Activated CD4-positive, alpha-beta T cell treated with anti-CD3 and anti-CD28 coated beads, Interleukin-2, amount 10 ng/mL, durations not matched to agents 7 days and 5 days (primary cell): ENCODE data around the gene FRMD4B. TPM values are rescaled to one million over a fixed set of nuclear protein-coding genes. Genes with fewer than 3 reads are reported as not detected.

Source experiments
- CTCF ChIA-PET: fragments of 350-600 bp; sonication (Branson Sonifier 250); formaldehyde crosslinking; loops from one replicate; lab custom pipeline; 2021; ENCODE audit warnings: antibody characterized with exemption; lab: Charles Lee
- POLR2A ChIA-PET: fragments of 350-600 bp; sonication (Branson Sonifier 250); formaldehyde crosslinking; loops from one replicate; lab custom pipeline; 2021; ENCODE audit warnings: antibody characterized with exemption; lab: Charles Lee
- DNase-seq: peaks from one replicate; pipeline ENCODE4 v3.0.0-alpha.2; 2020
- H3K27ac Mint-ChIP-seq: one replicate; pipeline ENCODE4 v1.8.0; 2021; ENCODE audit warnings: mild to moderate bottlenecking, moderate library complexity, mixed read lengths
- H3K27me3 Mint-ChIP-seq: one replicate; pipeline ENCODE4 v1.8.0; 2021; ENCODE audit warnings: mixed read lengths
- H3K36me3 Mint-ChIP-seq: one replicate; pipeline ENCODE4 v1.8.0; 2021; ENCODE audit warnings: low read depth, mixed read lengths
- H3K4me1 Mint-ChIP-seq: one replicate; pipeline ENCODE4 v1.8.0; 2021; ENCODE audit warnings: mixed read lengths
- H3K4me3 Mint-ChIP-seq: one replicate; pipeline ENCODE4 v1.8.0; 2021; ENCODE audit warnings: mild to moderate bottlenecking, moderate library complexity, mixed read lengths
- H3K9me3 Mint-ChIP-seq: one replicate; pipeline ENCODE4 v1.8.0; 2021; ENCODE audit warnings: mixed read lengths
- total RNA-seq, 2 experiments: library from RNA; stranded (reverse); gene quantifications; one replicate each; pipeline ENCODE4 v1.2.3, GENCODE V29; 2021

The FRMD4B gene
- total RNA-seq, 2 experiments from 2014 or later: 6.9 to 8.2 TPM

GRCh38 chr3:69144631-69145245 lies 241.2 kb downstream of the FRMD4B start:
- CTCF ChIA-PET: interaction anchor here (0.5 to 1.6 kb wide), 3 partner anchors 18 to 166 kb away, joined by 3 read pairs; no protein-coding TSS in a partner anchor
- no peaks in the 10 kb centered on the region for H3K36me3 Mint-ChIP-seq
- DNase-seq: no peak
- no peak overlapping the region for H3K27ac Mint-ChIP-seq
- H3K9me3 Mint-ChIP-seq: no peaks in the 10 kb centered on the region
- H3K4me1 Mint-ChIP-seq: no peaks in the 10 kb centered on the region
- H3K27me3 Mint-ChIP-seq: peaks cover 16% of the 10 kb centered on the region
- no peak overlapping the region for H3K4me3 Mint-ChIP-seq
- POLR2A ChIA-PET: no interaction called here

DNA sequence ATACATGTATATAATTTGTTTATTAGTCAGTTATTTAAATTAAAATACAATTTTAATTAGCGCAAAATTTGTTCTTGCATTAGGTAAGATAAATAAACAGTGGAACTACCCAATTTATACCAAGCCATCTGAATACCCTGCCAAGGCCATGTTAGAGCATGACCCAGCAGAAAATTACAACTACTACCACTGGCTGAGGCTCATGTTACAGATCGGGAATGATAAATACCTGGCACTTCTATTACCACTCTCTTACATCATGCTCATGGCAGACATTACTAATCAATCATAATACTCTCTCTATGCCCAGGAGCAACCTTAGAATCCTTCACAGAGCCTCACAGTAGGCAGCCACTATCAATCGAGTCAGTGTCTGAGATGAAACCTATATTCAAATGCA lies 242.3 kb downstream of the FRMD4B start:
- CTCF ChIA-PET: no interaction called here
- Mint-ChIP-seq H3K27me3 (peaks cover 22% of the 10 kb centered on the region), H3K27ac (no peak overlapping the region), H3K36me3 (no peaks in the 10 kb centered on the region), H3K9me3 (no peaks in the 10 kb centered on the region), H3K4me3 (no peak overlapping the region), H3K4me1 (no peaks in the 10 kb centered on the region)
- POLR2A ChIA-PET: no interaction called here
- no peak for DNase-seq

DNA sequence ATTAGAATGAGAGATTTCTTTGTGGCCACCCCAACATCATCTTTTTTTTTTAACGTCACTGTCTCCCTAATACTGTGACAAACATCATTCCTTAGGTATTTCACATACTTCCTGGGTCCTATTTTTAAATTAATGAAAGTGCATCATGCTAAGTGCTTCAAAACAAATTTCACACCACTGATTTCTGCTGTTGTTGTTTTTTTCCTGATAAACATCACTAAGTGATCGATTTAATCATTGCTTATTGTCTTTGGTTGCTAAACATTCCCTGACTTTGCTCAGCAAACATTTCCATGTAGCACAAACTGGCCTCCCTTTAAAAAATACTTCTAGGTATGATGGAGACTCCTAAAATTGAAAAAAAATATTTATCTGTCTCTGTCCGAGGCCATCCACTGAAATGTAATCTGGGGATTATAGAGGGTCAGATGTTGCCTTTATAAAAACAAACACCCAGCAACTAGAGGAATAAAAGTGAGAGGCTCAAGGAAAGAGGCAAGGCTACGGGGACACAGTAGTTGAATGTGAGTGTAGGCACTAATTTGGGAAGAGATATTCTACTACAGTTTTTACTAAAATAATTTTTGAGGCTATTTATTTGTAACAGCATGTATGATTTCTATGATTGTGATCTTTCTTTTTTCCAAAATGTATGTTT lies 243.0 kb downstream of the FRMD4B start:
- H3K36me3 Mint-ChIP-seq: no peaks in the 10 kb centered on the region
- peaks cover 22% of the 10 kb centered on the region for H3K27me3 Mint-ChIP-seq
- H3K4me3 Mint-ChIP-seq: no peak overlapping the region
- H3K4me1 Mint-ChIP-seq: no peaks in the 10 kb centered on the region
- H3K27ac Mint-ChIP-seq: no peak overlapping the region
- CTCF ChIA-PET: no interaction called here
- POLR2A ChIA-PET: no interaction called here
- no peaks in the 10 kb centered on the region for H3K9me3 Mint-ChIP-seq
- DNase-seq: no peak

DNA sequence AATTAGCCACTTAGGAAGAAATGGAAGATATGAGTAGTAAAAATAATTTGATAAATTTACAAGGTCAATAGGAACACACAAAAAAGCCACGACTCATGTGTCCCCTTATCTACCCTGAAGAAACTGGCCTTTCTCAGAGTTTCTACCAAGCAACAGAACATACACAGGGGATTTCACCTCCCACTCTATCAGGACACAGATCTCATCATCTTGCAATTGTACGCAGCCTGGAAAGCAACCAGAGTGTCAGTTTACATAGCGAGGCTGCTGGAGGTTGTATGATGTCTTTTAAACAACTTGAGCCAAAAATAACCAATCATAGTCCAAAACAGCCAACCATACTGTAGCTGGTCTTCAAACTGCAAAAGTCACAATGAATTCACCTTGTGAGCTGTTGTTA lies 243.8 kb downstream of the FRMD4B start:
- no peaks in the 10 kb centered on the region for H3K36me3 Mint-ChIP-seq
- no peaks in the 10 kb centered on the region for H3K4me1 Mint-ChIP-seq
- H3K9me3 Mint-ChIP-seq: no peaks in the 10 kb centered on the region
- no peak overlapping the region for H3K27ac Mint-ChIP-seq
- DNase-seq: no peak
- POLR2A ChIA-PET: no interaction called here
- H3K27me3 Mint-ChIP-seq: peaks cover 22% of the 10 kb centered on the region
- no peak overlapping the region for H3K4me3 Mint-ChIP-seq
- CTCF ChIA-PET: no interaction called here

- Mint-ChIP-seq H3K36me3 (no peaks in the 10 kb centered on the region), H3K27me3 (peaks cover 26% of the 10 kb centered on the region), H3K4me1 (no peaks in the 10 kb centered on the region), H3K9me3 (no peaks in the 10 kb centered on the region), H3K4me3 (no peak overlapping the region), H3K27ac (no peak overlapping the region)
- ChIA-PET POLR2A (no interaction called here), CTCF (no interaction called here)
- no peak for DNase-seq
Observed at GRCh38 chr3:69141313-69141712, 244.6 kb downstream of the FRMD4B start.

- CTCF ChIA-PET: no interaction called here
- H3K36me3 Mint-ChIP-seq: no peaks in the 10 kb centered on the region
- no peaks in the 10 kb centered on the region for H3K4me1 Mint-ChIP-seq
- H3K4me3 Mint-ChIP-seq: no peak overlapping the region
- H3K27me3 Mint-ChIP-seq: peaks cover 25% of the 10 kb centered on the region
- no peak for DNase-seq
- no peak overlapping the region for H3K27ac Mint-ChIP-seq
- no peaks in the 10 kb centered on the region for H3K9me3 Mint-ChIP-seq
- POLR2A ChIA-PET: no interaction called here
Observed at GRCh38 chr3:69137412-69137811, 248.5 kb downstream of the FRMD4B start.

- Mint-ChIP-seq H3K36me3 (no peaks in the 10 kb centered on the region), H3K4me1 (no peaks in the 10 kb centered on the region), H3K27ac (no peak overlapping the region), H3K9me3 (no peaks in the 10 kb centered on the region), H3K4me3 (no peak overlapping the region), H3K27me3 (peaks cover 23% of the 10 kb centered on the region)
- ChIA-PET CTCF (no interaction called here), POLR2A (no interaction called here)
- no peak for DNase-seq
Observed at GRCh38 chr3:69137005-69137404, 248.9 kb downstream of the FRMD4B start.

- no peak for DNase-seq
- no peak overlapping the region for H3K27ac Mint-ChIP-seq
- CTCF ChIA-PET: interaction anchor here (0.6 to 0.7 kb wide), 2 partner anchors 9 to 174 kb away, joined by 3 to 4 read pairs; no protein-coding TSS in a partner anchor
- H3K36me3 Mint-ChIP-seq: no peaks in the 10 kb centered on the region
- no peaks in the 10 kb centered on the region for H3K4me1 Mint-ChIP-seq
- POLR2A ChIA-PET: no interaction called here
- peaks cover 5% of the 10 kb centered on the region for H3K27me3 Mint-ChIP-seq
- H3K4me3 Mint-ChIP-seq: no peak overlapping the region
- no peaks in the 10 kb centered on the region for H3K9me3 Mint-ChIP-seq
Observed at GRCh38 chr3:69130689-69131088, 255.2 kb downstream of the FRMD4B start.

DNA sequence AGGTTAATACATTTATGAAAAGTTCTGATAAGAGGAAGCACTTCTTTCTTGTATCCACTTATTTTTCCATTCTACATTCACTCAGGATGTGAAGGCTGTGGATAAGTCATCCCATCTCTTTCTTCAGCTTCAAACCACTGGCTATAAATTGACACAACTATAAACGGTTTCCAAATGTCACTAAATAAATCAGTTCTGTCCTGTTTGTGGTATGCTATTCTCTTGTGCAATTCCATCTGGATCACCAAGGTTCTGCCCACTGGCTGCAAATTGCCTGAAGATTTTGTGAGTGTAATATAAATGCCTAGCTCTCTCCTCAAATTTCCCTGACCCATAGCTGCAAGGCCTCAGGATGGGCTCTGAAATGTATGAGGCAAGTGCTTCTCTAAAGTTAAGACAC lies 256.4 kb downstream of the FRMD4B start:
- DNase-seq: no peak
- POLR2A ChIA-PET: no interaction called here
- Mint-ChIP-seq H3K9me3 (no peaks in the 10 kb centered on the region), H3K4me3 (no peak overlapping the region), H3K27ac (no peak overlapping the region), H3K4me1 (no peaks in the 10 kb centered on the region), H3K27me3 (peaks cover 4% of the 10 kb centered on the region), H3K36me3 (no peaks in the 10 kb centered on the region)
- CTCF ChIA-PET: interaction anchor here (0.6 kb wide), 1 partner anchor 47 kb away, joined by 6 read pairs; no protein-coding TSS in a partner anchor

GRCh38 chr3:69128509-69128908 lies 257.4 kb downstream of the FRMD4B start:
- Mint-ChIP-seq H3K4me1 (no peaks in the 10 kb centered on the region), H3K9me3 (no peaks in the 10 kb centered on the region), H3K27me3 (peaks cover 4% of the 10 kb centered on the region), H3K27ac (no peak overlapping the region), H3K36me3 (no peaks in the 10 kb centered on the region), H3K4me3 (no peak overlapping the region)
- DNase-seq: no peak
- ChIA-PET POLR2A (no interaction called here), CTCF (interaction anchor here (0.6 kb wide), 1 partner anchor 1998 kb away, joined by 3 read pairs; no protein-coding TSS in a partner anchor)

GRCh38 chr3:69126999-69127398 lies 258.9 kb downstream of the FRMD4B start:
- H3K9me3 Mint-ChIP-seq: no peaks in the 10 kb centered on the region
- CTCF ChIA-PET: interaction anchor here (0.8 kb wide), 1 partner anchor 18 kb away, joined by 3 read pairs; no protein-coding TSS in a partner anchor
- no peaks in the 10 kb centered on the region for H3K36me3 Mint-ChIP-seq
- H3K27me3 Mint-ChIP-seq: peaks cover 4% of the 10 kb centered on the region
- POLR2A ChIA-PET: no interaction called here
- no peak overlapping the region for H3K27ac Mint-ChIP-seq
- no peaks in the 10 kb centered on the region for H3K4me1 Mint-ChIP-seq
- H3K4me3 Mint-ChIP-seq: no peak overlapping the region
- DNase-seq: no peak

GRCh38 chr3:69126216-69126615 lies 259.7 kb downstream of the FRMD4B start:
- ChIA-PET CTCF (interaction anchor here (0.8 kb wide), 1 partner anchor 19 kb away, joined by 3 read pairs; no protein-coding TSS in a partner anchor), POLR2A (no interaction called here)
- Mint-ChIP-seq H3K4me3 (no peak overlapping the region), H3K36me3 (no peaks in the 10 kb centered on the region), H3K9me3 (no peaks in the 10 kb centered on the region), H3K4me1 (no peaks in the 10 kb centered on the region), H3K27me3 (peaks cover 4% of the 10 kb centered on the region), H3K27ac (no peak overlapping the region)
- no peak for DNase-seq

DNA sequence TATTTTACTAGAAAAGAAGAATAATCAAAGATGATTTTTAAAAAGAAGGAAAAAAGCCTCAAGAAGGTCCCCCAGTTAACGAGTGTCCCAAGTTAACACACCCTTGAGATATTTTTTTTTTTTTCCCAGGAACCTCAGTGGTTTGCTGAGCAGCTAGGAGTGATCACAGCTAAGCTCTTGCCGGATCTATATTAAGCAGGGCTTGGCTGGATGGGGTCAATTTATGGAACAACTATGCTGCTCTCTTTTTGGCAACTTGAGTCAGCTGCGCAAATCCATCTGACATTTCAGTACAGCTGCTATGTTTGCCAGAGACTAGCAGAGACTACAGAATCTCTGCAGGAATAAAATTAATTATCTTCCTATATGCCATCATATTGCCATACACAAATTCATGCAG lies 263.5 kb downstream of the FRMD4B start, which contains the start of gene LMOD3:
Gene LMOD3, minus strand, starts transcription at position 193 of the 400 bp plus-strand sequence. CDS start 209 bp downstream, outside the sequence.
- H3K4me1 Mint-ChIP-seq: peaks cover 5% of the 10 kb centered on the region
- H3K9me3 Mint-ChIP-seq: no peaks in the 10 kb centered on the region
- no peak within 1 kb of the TSS for H3K4me3 Mint-ChIP-seq
- no peaks in the 10 kb centered on the region for H3K36me3 Mint-ChIP-seq
- DNase-seq: no peak
- CTCF ChIA-PET: interaction anchor here (0.6 kb wide), 2 partner anchors 184 to 203 kb away, joined by 3 read pairs; no protein-coding TSS in a partner anchor
- no peak within 1 kb of the TSS for H3K27ac Mint-ChIP-seq
- H3K27me3 Mint-ChIP-seq: peaks cover 4% of the 10 kb centered on the region
- POLR2A ChIA-PET: no interaction called here
